COLO668 (cell line): ENCODE data around the gene MYBPHL.

Experiments used
- DNase-seq: peaks from one replicate; lab custom pipeline; 2025; ENCODE audit not compliant: unreplicated experiment; lab: John Stamatoyannopoulos, UW

The MYBPHL gene

DNA sequence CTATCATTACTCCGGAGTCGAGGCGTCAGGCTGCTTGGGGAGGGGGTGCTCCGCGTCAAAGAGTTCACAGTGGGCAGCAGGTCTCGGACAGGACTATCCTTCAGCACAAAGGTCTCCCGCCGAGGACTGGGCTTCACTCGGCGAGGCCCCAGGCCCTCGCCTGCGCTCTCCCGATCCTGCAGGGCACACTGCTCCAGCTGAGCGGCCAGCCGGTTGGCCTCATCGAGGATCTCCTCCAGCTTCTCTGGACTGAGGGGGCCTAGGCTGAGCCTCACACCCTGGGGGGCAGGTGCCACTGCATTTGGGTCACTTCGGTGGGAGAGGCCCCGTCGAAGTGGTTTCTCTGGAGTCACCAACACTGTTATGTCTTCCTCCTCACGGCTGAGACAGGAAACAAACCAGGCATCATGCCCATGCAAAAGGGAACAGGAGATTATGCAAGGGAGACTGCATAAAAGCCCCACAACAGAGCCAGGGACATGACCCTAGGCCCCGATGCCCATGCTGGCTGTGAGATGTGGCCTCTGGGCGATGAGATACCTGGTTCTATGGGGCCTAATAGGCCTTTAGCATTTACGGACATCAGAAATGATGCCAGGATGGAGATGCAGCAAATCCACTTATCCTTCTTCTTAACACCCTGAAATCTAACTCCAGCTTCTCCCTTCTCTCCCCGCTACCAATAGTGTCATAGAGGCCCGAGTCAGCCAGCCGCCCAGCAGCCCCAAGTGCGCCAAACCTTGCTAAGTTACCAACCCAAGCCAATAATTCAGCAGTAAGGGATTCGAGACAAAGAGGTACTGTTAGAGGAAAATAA is 24.9 kb downstream of the MYBPHL start:
- no peak for DNase-seq

GRCh38 chr1:109280862-109281261 is 25.9 kb downstream of the MYBPHL start:
- no peak for DNase-seq

GRCh38 chr1:109279615-109280278 is 27.1 kb downstream of the MYBPHL start:
- no peak for DNase-seq

- DNase-seq = peak; percentile 76
These were observed 29.2 kb downstream of the MYBPHL start for GRCh38 chr1:109277434-109278204.

- DNase-seq = no peak
These were observed 31.0 kb downstream of the MYBPHL start for GRCh38 chr1:109275706-109276345.

DNA sequence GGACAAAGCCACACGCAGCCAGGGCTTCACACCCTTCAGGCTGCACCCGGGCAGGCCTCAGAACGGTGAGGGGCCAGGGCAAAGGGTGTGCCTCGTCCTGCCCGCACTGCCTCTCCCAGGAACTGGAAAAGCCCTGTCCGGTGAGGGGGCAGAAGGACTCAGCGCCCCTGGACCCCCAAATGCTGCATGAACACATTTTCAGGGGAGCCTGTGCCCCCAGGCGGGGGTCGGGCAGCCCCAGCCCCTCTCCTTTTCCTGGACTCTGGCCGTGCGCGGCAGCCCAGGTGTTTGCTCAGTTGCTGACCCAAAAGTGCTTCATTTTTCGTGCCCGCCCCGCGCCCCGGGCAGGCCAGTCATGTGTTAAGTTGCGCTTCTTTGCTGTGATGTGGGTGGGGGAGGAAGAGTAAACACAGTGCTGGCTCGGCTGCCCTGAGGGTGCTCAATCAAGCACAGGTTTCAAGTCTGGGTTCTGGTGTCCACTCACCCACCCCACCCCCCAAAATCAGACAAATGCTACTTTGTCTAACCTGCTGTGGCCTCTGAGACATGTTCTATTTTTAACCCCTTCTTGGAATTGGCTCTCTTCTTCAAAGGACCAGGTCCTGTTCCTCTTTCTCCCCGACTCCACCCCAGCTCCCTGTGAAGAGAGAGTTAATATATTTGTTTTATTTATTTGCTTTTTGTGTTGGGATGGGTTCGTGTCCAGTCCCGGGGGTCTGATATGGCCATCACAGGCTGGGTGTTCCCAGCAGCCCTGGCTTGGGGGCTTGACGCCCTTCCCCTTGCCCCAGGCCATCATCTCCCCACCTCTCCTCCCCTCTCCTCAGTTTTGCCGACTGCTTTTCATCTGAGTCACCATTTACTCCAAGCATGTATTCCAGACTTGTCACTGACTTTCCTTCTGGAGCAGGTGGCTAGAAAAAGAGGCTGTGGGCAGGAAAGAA is 32.0 kb downstream of the MYBPHL start:
- peak; percentile 83 for DNase-seq

DNA sequence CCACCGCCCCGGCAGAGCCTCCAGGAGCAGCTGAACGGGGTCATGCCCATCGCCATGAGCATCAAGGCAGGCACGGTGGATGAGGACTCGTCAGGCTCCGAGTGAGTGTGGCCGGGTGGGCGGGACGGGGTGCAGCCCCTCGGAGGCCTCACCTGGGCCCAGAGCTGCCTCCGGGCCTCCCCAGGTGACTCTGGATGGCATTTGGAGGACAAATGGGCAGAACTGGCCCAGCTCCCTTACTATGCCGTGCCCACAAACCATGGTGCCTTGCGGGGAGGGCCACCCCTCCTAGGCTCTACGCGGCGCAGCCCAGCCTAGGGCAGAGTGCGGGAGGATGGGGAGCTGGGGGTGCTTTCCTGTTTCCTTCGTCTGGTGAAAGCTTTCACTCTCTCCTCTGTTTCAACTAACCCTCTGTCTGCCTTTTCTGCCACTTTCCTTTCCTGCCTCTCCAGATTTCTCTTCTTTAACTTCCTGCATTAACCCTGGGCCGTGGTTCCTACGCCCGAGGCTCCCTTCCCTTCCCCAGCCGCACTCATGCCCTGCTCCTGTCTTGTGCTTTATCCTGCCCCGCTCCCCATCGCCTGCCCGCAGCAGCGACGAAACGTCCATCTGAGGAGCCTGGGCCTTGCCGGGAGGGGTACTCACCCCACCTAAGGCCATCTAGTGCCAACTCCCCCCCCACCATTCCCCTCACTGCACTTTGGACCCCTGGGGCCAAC is 33.1 kb downstream of the MYBPHL start:
- no peak for DNase-seq

DNA sequence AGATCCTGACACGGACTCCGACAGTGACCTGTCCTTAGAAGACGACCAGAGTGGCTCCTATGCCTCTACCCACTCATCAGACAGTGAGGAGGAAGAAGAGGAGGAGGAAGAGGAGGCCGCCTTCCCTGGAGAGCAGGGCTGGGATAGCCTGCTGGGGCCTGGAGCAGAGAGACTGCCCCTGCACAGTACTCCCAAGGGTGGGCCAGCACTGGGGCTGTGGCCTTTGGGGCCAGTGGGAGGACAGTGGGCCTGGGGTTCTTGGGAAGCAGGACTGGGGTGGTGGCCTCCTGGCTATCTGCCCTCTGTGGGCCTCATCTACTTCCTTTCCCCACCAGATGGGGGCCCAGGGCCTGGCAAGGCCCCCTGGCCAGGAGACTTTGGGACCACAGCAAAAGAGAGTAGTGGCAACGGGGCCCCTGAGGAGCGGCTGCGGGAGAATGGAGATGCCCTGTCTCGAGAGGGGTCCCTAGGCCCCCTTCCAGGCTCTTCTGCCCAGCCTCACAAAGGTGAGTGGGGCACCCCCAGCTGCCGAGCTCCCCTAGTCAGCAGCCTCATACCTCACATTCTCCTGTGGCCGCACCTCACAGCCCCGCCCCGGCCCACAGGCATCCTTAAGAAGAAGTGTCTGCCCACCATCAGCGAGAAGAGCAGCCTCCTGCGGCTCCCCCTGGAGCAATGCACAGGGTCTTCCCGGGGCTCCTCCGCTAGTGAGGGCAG is 33.8 kb downstream of the MYBPHL start:
- DNase-seq = no peak

GRCh38 chr1:109272021-109272799 is 34.6 kb downstream of the MYBPHL start:
- DNase-seq = no peak

DNA sequence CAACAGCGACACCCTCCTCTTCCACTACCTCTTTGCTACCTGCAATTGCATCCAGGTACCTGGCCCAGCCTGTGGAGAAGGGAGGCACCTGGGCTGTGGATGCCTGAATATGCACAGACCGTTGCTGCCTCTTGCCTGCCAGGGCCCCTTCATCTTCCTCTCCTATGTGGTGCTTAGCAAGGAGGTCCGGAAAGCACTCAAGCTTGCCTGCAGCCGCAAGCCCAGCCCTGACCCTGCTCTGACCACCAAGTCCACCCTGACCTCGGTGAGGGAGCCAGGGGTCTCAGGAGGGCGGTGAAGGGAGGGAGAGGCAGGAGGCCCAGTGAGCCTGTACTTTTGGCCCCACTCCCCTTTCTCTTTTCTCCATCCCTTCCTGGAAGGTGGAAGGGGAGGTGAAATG is 35.4 kb downstream of the MYBPHL start:
- no peak for DNase-seq

DNA sequence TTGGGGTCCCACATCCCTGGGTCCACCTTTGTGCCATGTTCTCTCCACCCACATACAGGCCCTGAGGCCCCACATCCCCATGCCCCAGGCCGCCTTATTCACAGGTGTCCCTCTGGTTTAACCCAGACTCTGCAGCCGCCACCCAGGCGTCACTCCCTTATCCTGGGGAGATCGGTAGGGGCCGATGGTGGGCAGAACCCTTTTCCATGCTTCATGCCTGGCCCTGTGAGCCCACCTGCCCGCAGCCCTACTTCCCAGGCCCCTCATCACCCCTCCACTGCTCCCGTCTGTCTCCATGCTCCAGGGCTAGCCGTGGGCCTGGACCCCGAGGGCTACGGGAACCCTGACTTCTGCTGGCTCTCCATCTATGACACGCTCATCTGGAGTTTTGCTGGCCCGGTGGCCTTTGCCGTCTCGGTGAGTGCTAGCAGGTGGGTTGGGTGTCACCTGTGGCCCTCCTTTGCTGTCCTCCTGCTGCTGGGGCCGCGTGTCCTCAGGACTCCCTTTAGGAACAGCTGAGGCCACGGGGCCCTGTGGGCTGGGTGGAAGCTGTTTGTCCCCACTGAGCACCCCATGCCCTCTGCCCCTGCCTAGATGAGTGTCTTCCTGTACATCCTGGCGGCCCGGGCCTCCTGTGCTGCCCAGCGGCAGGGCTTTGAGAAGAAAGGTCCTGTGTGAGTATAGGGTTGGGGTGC is 36.0 kb downstream of the MYBPHL start:
- DNase-seq = no peak

DNA sequence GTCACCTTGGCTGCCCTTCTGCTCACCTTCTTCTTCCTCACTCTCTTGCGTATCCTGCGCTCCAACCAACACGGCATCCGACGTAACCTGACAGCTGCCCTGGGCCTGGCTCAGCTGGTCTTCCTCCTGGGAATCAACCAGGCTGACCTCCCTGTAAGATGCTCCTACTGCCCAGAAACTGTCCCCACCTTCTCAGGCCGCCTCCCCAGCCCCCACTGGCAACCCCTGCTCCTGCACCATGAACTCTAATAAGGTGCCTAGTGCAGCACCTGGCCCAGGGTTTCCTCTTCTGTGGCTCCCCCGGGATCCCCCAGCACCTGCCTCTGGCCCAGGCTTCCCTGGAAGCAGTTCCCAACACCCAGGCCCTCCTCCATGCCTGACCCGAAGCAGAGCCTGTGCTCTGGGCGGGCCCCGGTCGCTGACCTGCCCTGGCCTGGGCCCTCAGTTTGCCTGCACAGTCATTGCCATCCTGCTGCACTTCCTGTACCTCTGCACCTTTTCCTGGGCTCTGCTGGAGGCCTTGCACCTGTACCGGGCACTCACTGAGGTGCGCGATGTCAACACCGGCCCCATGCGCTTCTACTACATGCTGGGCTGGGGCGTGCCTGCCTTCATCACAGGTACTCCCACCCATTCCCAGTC is 36.7 kb downstream of the MYBPHL start:
- no peak for DNase-seq

GRCh38 chr1:109269212-109269980 is 37.4 kb downstream of the MYBPHL start:
- no peak for DNase-seq

- no peak for DNase-seq
These were observed 38.2 kb downstream of the MYBPHL start for GRCh38 chr1:109268431-109269211.

- DNase-seq = no peak
These were observed 39.0 kb downstream of the MYBPHL start for GRCh38 chr1:109267743-109268300.
